Neuronal stem cell (in vitro differentiated cells): ENCODE data around the gene BRD1.

Source experiments
- DNase-seq: peaks from one replicate; pipeline ENCODE4 v3.0.0-alpha.2; 2013; ENCODE audit warnings: low spot score
- H2AFZ ChIP-seq: one replicate; pipeline ENCODE4 v1.6.1; 2013; ENCODE audit warnings: mild to moderate bottlenecking, low read length, inconsistent platforms
- H2AK5ac ChIP-seq: 2 replicates; pipeline ENCODE4 v1.6.1; 2013; ENCODE audit warnings: low read depth, mild to moderate bottlenecking, inconsistent platforms, low read length, moderate library complexity, mixed read lengths
- H2BK120ac ChIP-seq: 2 replicates; pipeline ENCODE4 v1.6.1; 2013; ENCODE audit warnings: low read depth, mild to moderate bottlenecking, inconsistent platforms, low read length, moderate library complexity, mixed read lengths
- H2BK12ac ChIP-seq: one replicate; pipeline ENCODE4 v1.6.1; 2013; ENCODE audit warnings: low read length, inconsistent platforms
- H2BK15ac ChIP-seq: 2 replicates; pipeline ENCODE4 v1.6.1; 2013; ENCODE audit warnings: mild to moderate bottlenecking, low read length, inconsistent platforms, mixed read lengths
- H2BK5ac ChIP-seq: one replicate; pipeline ENCODE4 v1.6.1; 2013; ENCODE audit warnings: inconsistent platforms, mild to moderate bottlenecking, low read length, moderate library complexity
- H3K14ac ChIP-seq: one replicate; pipeline ENCODE4 v1.6.1; 2013; ENCODE audit warnings: low read length, inconsistent platforms
- H3K18ac ChIP-seq: 2 replicates; pipeline ENCODE4 v1.6.1; 2013; ENCODE audit warnings: low read length, inconsistent platforms
- H3K23ac ChIP-seq: 2 replicates; pipeline ENCODE4 v1.6.1; 2013; ENCODE audit warnings: low read depth, mild to moderate bottlenecking, mixed read lengths, low read length, inconsistent platforms; ENCODE audit not compliant: poor library complexity
- H3K27ac ChIP-seq: replicated peaks from 3 replicates; pipeline ENCODE4 v1.5.1; 2013; ENCODE audit warnings: low read length, inconsistent platforms
- H3K27me3 ChIP-seq, 3 experiments: 2 replicates each; pipeline ENCODE4 v1.6.1; 2013; ENCODE audit warnings: low read length in 3 of 3, mild to moderate bottlenecking in 2 of 3, inconsistent platforms in 1 of 3, low read depth in 1 of 3, mixed read lengths in 1 of 3, moderate library complexity in 1 of 3; ENCODE audit not compliant: control insufficient read depth in 3 of 3, insufficient read depth in 3 of 3
- H3K36me3 ChIP-seq, 2 donors: replicated peaks in 1 of 2; 2 replicates each; pipeline ENCODE4 v1.6.1; 2013; ENCODE audit warnings: low read length in 2 of 2; ENCODE audit not compliant: control insufficient read depth in 2 of 2, insufficient read depth in 2 of 2
- H3K4ac ChIP-seq: 2 replicates; pipeline ENCODE4 v1.6.1; 2013; ENCODE audit warnings: inconsistent platforms, mild to moderate bottlenecking, low read length, moderate library complexity
- H3K4me1 ChIP-seq, 2 donors: 1 replicate in 1 of 2; 2 replicates in 1 of 2; pipeline ENCODE4 v1.6.1; 2013; ENCODE audit warnings: low read length in 2 of 2, low read depth in 1 of 2; ENCODE audit not compliant: control insufficient read depth in 2 of 2, insufficient read depth in 1 of 2
- H3K4me2 ChIP-seq: one replicate; pipeline ENCODE4 v1.6.1; 2013; ENCODE audit warnings: mild to moderate bottlenecking, low read length, inconsistent platforms; ENCODE audit not compliant: insufficient read depth, poor library complexity, severe bottlenecking
- H3K4me3 ChIP-seq, 2 donors: 2 replicates each; pipeline ENCODE4 v1.5.1; 2013; ENCODE audit warnings: low read length in 2 of 2, mild to moderate bottlenecking in 2 of 2, inconsistent platforms in 1 of 2, moderate library complexity in 1 of 2
- H3K79me1 ChIP-seq: one replicate; pipeline ENCODE4 v1.6.1; 2013; ENCODE audit warnings: low read depth, mild to moderate bottlenecking, inconsistent platforms, low read length, moderate library complexity
- H3K9ac ChIP-seq: one replicate; pipeline ENCODE4 v1.6.1; 2013; ENCODE audit warnings: mild to moderate bottlenecking, low read depth, low read length, inconsistent platforms; ENCODE audit not compliant: poor library complexity
- H3K9me3 ChIP-seq, 2 donors: replicated peaks in 1 of 2; 2 replicates each; pipeline versions ENCODE3 to v1.6.1; 2013; ENCODE audit warnings: low read length in 2 of 2, mild to moderate bottlenecking in 2 of 2, inconsistent platforms in 1 of 2, low read depth in 1 of 2, mixed read lengths in 1 of 2, moderate library complexity in 1 of 2; ENCODE audit not compliant: control insufficient read depth in 2 of 2, insufficient read depth in 1 of 2
- H4K8ac ChIP-seq: one replicate; pipeline ENCODE4 v1.6.1; 2013; ENCODE audit warnings: low read depth, mild to moderate bottlenecking, inconsistent platforms, low read length, moderate library complexity
- H4K91ac ChIP-seq: one replicate; pipeline ENCODE4 v1.6.1; 2013; ENCODE audit warnings: low read length, low read depth, mild to moderate bottlenecking, inconsistent platforms; ENCODE audit not compliant: poor library complexity
- WGBS, 2 donors: extraction: QIAGEN DNeasy Blood & Tissue Kit; methylation state at CpG; one replicate each; pipeline ENCODE4 v1.1.7; 2013; ENCODE audit warnings: missing lambda C conversion rate in 2 of 2, mixed read lengths in 1 of 2; ENCODE audit not compliant: insufficient read length in 2 of 2, insufficient replicate concordance in 1 of 2; ENCODE audit errors: extremely low coverage in 2 of 2; 5-methylcytosine and 5-hydroxymethylcytosine counted together

Gene BRD1

GRCh38 chr22:49847751-49848689 is 20.3 kb upstream of the BRD1 start:
- Histone ChIP-seq H3K23ac (peak overlapping the region; percentile 55), H2BK12ac (no peak overlapping the region), H3K4me2 (peak overlapping the region; percentile 54), H3K9ac (no peak overlapping the region), H3K27me3 (peaks cover 36 to 92% (median 78%) of the 10 kb centered on the region in 3 experiments), H2AK5ac (no peak overlapping the region), H2BK120ac (no peak overlapping the region), H3K4ac (no peak overlapping the region), H4K91ac (no peak overlapping the region), H2BK15ac (no peak overlapping the region), H2AFZ (peak overlapping the region; percentile 76), H4K8ac (no peak overlapping the region), H3K79me1 (peaks cover 3% of the 10 kb centered on the region), H3K4me1 (peaks cover 0 to 4% of the 10 kb centered on the region in 2 donors), H3K18ac (peak overlapping the region; percentile 80), H3K14ac (peak overlapping the region; percentile 71), H2BK5ac (no peak overlapping the region), H3K36me3 (no peaks in the 10 kb centered on the region), H3K9me3 (peaks cover 4 to 5% of the 10 kb centered on the region in 2 donors), H3K4me3 (peak overlapping the region in 1 of 2 donors; percentile 26), H3K27ac (no peak overlapping the region)
- no CpG with 5 or more reads among the region's 64 CpGs for WGBS, 2 donors
- no peak for DNase-seq

GRCh38 chr22:49845666-49846459 is 18.2 kb upstream of the BRD1 start:
- Histone ChIP-seq H3K4me2 (no peak overlapping the region), H2BK120ac (no peak overlapping the region), H3K36me3 (no peaks in the 10 kb centered on the region), H2AK5ac (no peak overlapping the region), H3K9ac (no peak overlapping the region), H2BK12ac (no peak overlapping the region), H2BK5ac (no peak overlapping the region), H3K18ac (no peak overlapping the region), H4K8ac (no peak overlapping the region), H3K14ac (no peak overlapping the region), H2BK15ac (no peak overlapping the region), H2AFZ (no peak overlapping the region), H3K27ac (no peak overlapping the region), H3K27me3 (peaks cover 36 to 75% (median 58%) of the 10 kb centered on the region in 3 experiments), H3K9me3 (peaks cover 4 to 5% of the 10 kb centered on the region in 2 donors), H3K79me1 (peaks cover 3% of the 10 kb centered on the region), H4K91ac (no peak overlapping the region), H3K23ac (no peak overlapping the region), H3K4ac (no peak overlapping the region), H3K4me3 (peak overlapping the region in 1 of 2 donors; percentile 54), H3K4me1 (peaks cover 0 to 4% of the 10 kb centered on the region in 2 donors)
- no CpG with 5 or more reads among the region's 19 CpGs for WGBS, 2 donors
- DNase-seq = no peak

- Histone ChIP-seq H4K8ac (no peak overlapping the region), H2AFZ (no peak overlapping the region), H3K23ac (no peak overlapping the region), H3K4me2 (no peak overlapping the region), H2AK5ac (no peak overlapping the region), H3K4me1 (peaks cover 0 to 4% of the 10 kb centered on the region in 2 donors), H3K27me3 (peaks cover 31 to 69% (median 52%) of the 10 kb centered on the region in 3 experiments), H3K18ac (no peak overlapping the region), H2BK12ac (no peak overlapping the region), H3K14ac (no peak overlapping the region), H3K9me3 (peaks cover 0 to 4% of the 10 kb centered on the region in 2 donors), H3K4me3 (no peak overlapping the region), H2BK5ac (no peak overlapping the region), H3K9ac (no peak overlapping the region), H3K4ac (no peak overlapping the region), H3K79me1 (peaks cover 1% of the 10 kb centered on the region), H4K91ac (no peak overlapping the region), H3K27ac (no peak overlapping the region), H3K36me3 (no peaks in the 10 kb centered on the region), H2BK120ac (no peak overlapping the region), H2BK15ac (no peak overlapping the region)
- 100% methylated on average over 1 of the region's 16 CpGs; no CpG with 5 or more reads in 1 of the 2 donors for WGBS, 2 donors
- no peak for DNase-seq
Measured at GRCh38 chr22:49845241-49845640, 17.6 kb upstream of the BRD1 start.
